ENCODE results near the gene SLFN12.

Gene SLFN12

GRCh38 chr17:35374766-35375344 is 57.4 kb downstream of the SLFN12 start:
- POLR2A ChIA-PET: interaction anchor here (2.6 to 2.7 kb wide), 3 partner anchors 12 to 113 kb away, joined by 14 to 54 read pairs (median 17); partner anchors contain the start of gene SLFN12
- peak overlapping the region; percentile 100 for H3K27ac ChIP-seq (ENCODE audit: extremely low read depth, low read depth, low read length)
- CTCF ChIA-PET: interaction anchor here (0.6 to 0.9 kb wide), 2 partner anchors 8 to 355 kb away, joined by 3 to 5 read pairs; no protein-coding TSS in a partner anchor
- H3K4me3 ChIP-seq (ENCODE audit: low read depth, low read length): peak overlapping the region; percentile 88
- H3K4me1 ChIP-seq (ENCODE audit: control insufficient read depth, insufficient read depth, low read length): peaks cover 10% of the 10 kb centered on the region; the same call in 1 of the 2 replicates
- H3K36me3 ChIP-seq (ENCODE audit: control insufficient read depth in 2 of 2, insufficient read depth in 1 of 2, low read length in 2 of 2): peaks cover 5 to 8% of the 10 kb centered on the region in 2 experiments
- no peaks in the 10 kb centered on the region for H3K9me3 ChIP-seq (ENCODE audit: control insufficient read depth, insufficient read depth, low read depth, low read length)
- no peak for TF ChIP-seq TRIM28 (IDR thresholded peaks at IDR 0.05; ENCODE audit: borderline replicate concordance, low read length)
- TF ChIP-seq ZNF626 (tag by site-specific recombination; IDR thresholded peaks at IDR 0.05): no peak
- no peak for TF ChIP-seq ZNF398 (tag by site-specific recombination; IDR thresholded peaks at IDR 0.05)
- no peak for TF ChIP-seq PRDM2 (tag by site-specific recombination; IDR thresholded peaks at IDR 0.05; ENCODE audit: borderline replicate concordance)
- no peak for TF ChIP-seq TCF7L2 (IDR thresholded peaks at IDR 0.05; ENCODE audit: borderline replicate concordance, low read depth, low read length)
- no peak for TF ChIP-seq ZNF843 (tag by site-specific recombination; IDR thresholded peaks at IDR 0.05)
- TF ChIP-seq ZNF473 (tag by site-specific recombination; IDR thresholded peaks at IDR 0.05): no peak
- TF ChIP-seq ZNF571 (tag by site-specific recombination; IDR thresholded peaks at IDR 0.05): no peak
- TF ChIP-seq ZNF423 (tag by site-specific recombination; IDR thresholded peaks at IDR 0.05): no peak
- peak; percentile 55; the same call in 1 of the 2 replicates for TF ChIP-seq ZNF362 (tag by site-specific recombination; IDR thresholded peaks at IDR 0.05)
- no peak for TF ChIP-seq ZNF777 (tag by site-specific recombination; IDR thresholded peaks at IDR 0.05; ENCODE audit: borderline replicate concordance)
- TF ChIP-seq CTCF (tag by site-specific recombination; IDR thresholded peaks at IDR 0.05): no peak
- TF ChIP-seq ZSCAN16 (tag by site-specific recombination; IDR thresholded peaks at IDR 0.05): no peak
- no peak for TF ChIP-seq KLF10 (tag by site-specific recombination; IDR thresholded peaks at IDR 0.05)
- TF ChIP-seq ZNF514 (tag by site-specific recombination; IDR thresholded peaks at IDR 0.05): no peak
- TF ChIP-seq ZNF16 (tag by site-specific recombination; IDR thresholded peaks at IDR 0.05; ENCODE audit: low read depth): no peak
- TF ChIP-seq HOXA7 (CRISPR knock-in tag; IDR thresholded peaks at IDR 0.05; ENCODE audit: borderline replicate concordance): no peak
- TF ChIP-seq ZNF184 (tag by site-specific recombination; IDR thresholded peaks at IDR 0.05): no peak
- no peak for TF ChIP-seq ZNF155 (tag by site-specific recombination; IDR thresholded peaks at IDR 0.05)
- TF ChIP-seq ZSCAN5A (tag by site-specific recombination; IDR thresholded peaks at IDR 0.05): no peak
- no peak for TF ChIP-seq ZNF223 (tag by site-specific recombination; IDR thresholded peaks at IDR 0.05)
- no peak for TF ChIP-seq SP7 (tag by site-specific recombination; IDR thresholded peaks at IDR 0.05)
- TF ChIP-seq ZNF132 (tag by site-specific recombination; IDR thresholded peaks at IDR 0.05; ENCODE audit: borderline replicate concordance): no peak
- no peak for TF ChIP-seq ZNF580 (tag by site-specific recombination; IDR thresholded peaks at IDR 0.05)
- TF ChIP-seq PRDM1 (tag by site-specific recombination; IDR thresholded peaks at IDR 0.05): peak; percentile 93
- peak; percentile 9; the same call in 1 of the 2 replicates for TF ChIP-seq ZBTB21 (tag by site-specific recombination; IDR thresholded peaks at IDR 0.05)
- TF ChIP-seq ZNF24 (tag by site-specific recombination; IDR thresholded peaks at IDR 0.05): no peak
